Adipocyte (in vitro differentiated cells): Measurements from ENCODE around the gene ID3.

Source experiments
- DNase-seq: peaks from one replicate; pipeline ENCODE4 v3.0.0-alpha.2; 2015; ENCODE audit warnings: low read depth
- H3K27me3 ChIP-seq: replicated peaks from 2 replicates; pipeline ENCODE4 v1.7.0; 2013; ENCODE audit warnings: mild to moderate bottlenecking, low read length, moderate library complexity; ENCODE audit not compliant: control insufficient read depth, insufficient read depth
- H3K36me3 ChIP-seq: 2 replicates; pipeline ENCODE4 v1.7.0; 2013; ENCODE audit warnings: low read length, mild to moderate bottlenecking, moderate library complexity; ENCODE audit not compliant: control insufficient read depth, insufficient read depth, severe bottlenecking
- H3K4me1 ChIP-seq: 2 replicates; pipeline ENCODE4 v1.7.0; 2013; ENCODE audit warnings: mild to moderate bottlenecking, low read length, moderate library complexity; ENCODE audit not compliant: control insufficient read depth, insufficient read depth
- H3K4me3 ChIP-seq: 2 replicates; pipeline ENCODE4 v1.7.0; 2013; ENCODE audit warnings: mild to moderate bottlenecking, low read length, moderate library complexity
- H3K9ac ChIP-seq: 2 replicates; pipeline ENCODE4 v1.7.0; 2013; ENCODE audit warnings: mild to moderate bottlenecking, low read length, moderate library complexity
- H3K9me3 ChIP-seq: 2 replicates; pipeline ENCODE4 v1.7.0; 2013; ENCODE audit warnings: mild to moderate bottlenecking, low read length, moderate library complexity; ENCODE audit not compliant: control insufficient read depth

ID3 gene

DNA sequence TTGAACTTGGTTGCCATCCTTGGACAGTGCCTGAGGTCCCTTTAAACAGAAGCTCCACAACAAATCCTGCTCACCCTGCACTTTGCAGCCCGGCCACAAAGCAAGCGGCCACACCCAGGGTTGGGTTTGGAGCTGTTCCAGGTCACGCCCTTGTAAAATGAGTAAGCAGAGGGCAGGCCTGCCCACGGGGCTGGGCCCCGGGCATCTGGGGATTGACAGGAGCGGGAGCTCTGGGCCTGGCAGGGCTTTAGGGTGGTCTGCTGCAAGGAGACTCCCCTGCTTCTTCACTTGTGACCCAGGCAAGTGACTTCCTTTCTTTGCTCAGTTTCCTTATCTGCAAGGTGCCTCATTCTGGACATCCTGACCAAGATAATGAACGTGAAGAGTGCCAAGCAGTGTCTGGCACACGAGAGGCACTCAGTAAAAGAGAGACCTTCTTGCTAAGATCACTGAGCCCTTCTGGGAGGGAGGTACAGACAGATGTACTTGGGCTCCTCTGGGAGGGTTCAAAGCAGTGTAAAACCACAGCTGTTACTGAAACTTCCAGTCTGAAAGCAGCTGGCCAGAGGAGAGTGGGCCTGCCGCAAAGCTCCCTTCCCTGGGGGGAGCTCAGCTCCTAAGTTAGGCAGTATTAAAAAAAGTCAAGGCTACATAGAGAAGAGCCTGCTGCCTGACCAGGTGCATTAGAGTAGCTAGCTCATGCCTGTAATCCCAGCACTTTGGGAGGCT, 30.9 kb downstream of the ID3 start:
- Histone ChIP-seq H3K27me3 (peaks cover 11% of the 10 kb centered on the region), H3K36me3 (no peaks in the 10 kb centered on the region), H3K9ac (no peak overlapping the region), H3K4me1 (peaks cover 21% of the 10 kb centered on the region), H3K4me3 (no peak overlapping the region), H3K9me3 (no peaks in the 10 kb centered on the region)
- peak; percentile 84 for DNase-seq

DNA sequence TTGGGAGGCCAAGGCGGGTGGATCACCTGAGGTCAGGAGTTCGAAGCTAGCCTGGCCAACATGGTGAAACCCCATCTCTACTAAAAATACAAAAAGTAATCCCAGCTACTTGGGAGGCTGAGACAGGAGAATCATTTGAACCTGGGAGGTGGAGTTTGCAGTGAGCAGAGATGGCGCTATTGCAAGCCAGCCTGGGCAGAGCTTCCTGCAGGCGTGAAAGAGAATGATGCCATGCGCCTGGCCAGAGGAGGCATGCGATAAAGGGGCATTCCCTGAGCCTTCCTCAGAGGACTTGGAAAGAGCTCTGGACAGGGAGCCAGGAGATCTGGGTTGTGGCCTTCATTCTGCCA, 31.4 kb downstream of the ID3 start:
- Histone ChIP-seq H3K27me3 (peaks cover 11% of the 10 kb centered on the region), H3K36me3 (no peaks in the 10 kb centered on the region), H3K9me3 (no peaks in the 10 kb centered on the region), H3K4me3 (no peak overlapping the region), H3K4me1 (peaks cover 21% of the 10 kb centered on the region), H3K9ac (no peak overlapping the region)
- no peak for DNase-seq

DNA sequence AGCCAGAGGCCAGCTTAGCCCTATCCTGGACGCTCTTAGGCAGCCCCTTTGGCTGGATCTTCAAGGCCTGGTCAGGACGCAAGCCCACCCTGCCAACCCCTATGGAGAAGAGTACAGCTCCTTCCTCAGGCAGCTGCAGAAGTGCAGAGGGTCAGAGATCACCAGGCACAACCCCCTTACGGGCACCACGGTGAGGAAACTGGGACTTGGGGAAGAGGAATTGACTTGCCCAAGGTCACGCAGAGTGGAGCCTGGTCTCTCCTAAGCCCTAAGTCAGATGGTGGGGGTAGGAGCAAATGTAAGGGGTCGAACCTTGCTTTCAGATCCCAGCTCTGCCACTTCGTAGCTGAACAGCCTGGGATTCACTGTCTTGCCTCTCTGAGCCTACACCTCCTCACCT, 31.9 kb downstream of the ID3 start:
- Histone ChIP-seq H3K27me3 (peaks cover 11% of the 10 kb centered on the region), H3K36me3 (no peaks in the 10 kb centered on the region), H3K9me3 (no peaks in the 10 kb centered on the region), H3K4me3 (no peak overlapping the region), H3K9ac (no peak overlapping the region), H3K4me1 (peaks cover 21% of the 10 kb centered on the region)
- no peak for DNase-seq

DNA sequence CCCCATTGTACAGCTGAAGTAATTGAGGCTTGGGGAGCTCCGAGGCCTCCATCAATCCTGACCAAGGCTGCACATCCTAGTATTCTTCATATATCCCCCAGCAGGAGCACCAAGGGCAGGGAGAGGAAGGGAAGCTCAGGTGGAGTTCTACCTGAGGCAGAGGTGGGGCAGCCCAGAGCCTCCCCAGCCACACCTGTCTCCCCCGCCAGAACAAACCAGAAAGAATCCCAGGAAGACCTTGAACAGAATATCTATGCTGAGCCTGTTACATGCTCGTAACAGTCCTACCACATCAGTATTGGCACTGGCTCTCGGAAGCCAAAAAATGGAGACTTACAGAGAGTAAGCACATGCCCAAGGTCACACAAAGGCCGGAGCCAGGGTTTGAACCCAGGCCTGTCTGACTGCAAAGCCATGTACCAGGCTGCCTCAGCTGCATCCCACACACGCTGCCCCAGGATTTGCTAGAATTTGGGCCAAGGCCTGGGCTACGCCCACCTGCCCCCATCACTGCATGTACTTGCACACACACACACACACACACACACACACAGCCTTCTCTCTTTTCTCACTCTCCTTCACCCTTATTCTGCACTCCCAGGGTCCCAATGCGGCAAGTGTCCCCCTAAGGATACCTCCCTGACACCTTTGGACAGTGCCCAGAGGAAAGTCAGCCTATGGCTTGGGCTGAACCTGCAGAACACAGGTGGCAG, 32.8 kb downstream of the ID3 start:
- no peak overlapping the region for H3K9ac ChIP-seq
- H3K9me3 ChIP-seq: no peaks in the 10 kb centered on the region
- no peak for DNase-seq
- H3K36me3 ChIP-seq: no peaks in the 10 kb centered on the region
- peaks cover 18% of the 10 kb centered on the region for H3K4me1 ChIP-seq
- H3K4me3 ChIP-seq: no peak overlapping the region
- peaks cover 11% of the 10 kb centered on the region for H3K27me3 ChIP-seq

DNA sequence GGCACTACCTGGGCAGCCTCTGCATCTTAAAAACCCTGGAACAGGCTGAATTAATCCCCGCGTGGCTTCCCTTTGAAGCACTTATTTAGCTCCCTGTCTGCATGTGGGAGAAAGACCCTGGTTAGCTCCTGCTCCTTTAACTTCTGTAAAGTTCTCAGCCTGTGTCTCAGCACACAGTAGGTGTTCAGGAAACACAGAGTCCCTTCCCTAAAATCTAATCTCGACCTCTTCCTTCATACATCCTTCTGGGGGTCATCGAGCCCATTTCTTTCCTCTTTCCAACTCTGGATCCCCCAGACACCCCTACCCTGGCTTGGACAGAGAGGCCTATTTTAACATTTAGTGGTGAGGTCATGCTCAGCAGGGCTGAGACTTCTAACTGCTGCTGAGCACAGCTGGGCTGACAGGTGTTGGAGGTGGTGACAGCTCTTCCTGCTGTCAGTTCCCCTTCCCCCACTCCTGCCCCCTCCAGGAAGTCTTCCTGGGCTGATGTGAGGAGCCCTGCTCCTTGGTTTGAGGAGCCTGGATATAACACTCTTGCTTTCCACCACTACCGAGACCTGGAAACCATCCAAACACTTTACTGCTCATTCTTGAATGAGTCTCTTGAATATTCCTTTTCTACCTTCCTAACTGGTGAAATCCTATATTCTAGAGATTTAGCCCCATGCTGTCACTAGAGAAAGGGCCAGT, 33.6 kb downstream of the ID3 start:
- H3K9me3 ChIP-seq: no peaks in the 10 kb centered on the region

DNA sequence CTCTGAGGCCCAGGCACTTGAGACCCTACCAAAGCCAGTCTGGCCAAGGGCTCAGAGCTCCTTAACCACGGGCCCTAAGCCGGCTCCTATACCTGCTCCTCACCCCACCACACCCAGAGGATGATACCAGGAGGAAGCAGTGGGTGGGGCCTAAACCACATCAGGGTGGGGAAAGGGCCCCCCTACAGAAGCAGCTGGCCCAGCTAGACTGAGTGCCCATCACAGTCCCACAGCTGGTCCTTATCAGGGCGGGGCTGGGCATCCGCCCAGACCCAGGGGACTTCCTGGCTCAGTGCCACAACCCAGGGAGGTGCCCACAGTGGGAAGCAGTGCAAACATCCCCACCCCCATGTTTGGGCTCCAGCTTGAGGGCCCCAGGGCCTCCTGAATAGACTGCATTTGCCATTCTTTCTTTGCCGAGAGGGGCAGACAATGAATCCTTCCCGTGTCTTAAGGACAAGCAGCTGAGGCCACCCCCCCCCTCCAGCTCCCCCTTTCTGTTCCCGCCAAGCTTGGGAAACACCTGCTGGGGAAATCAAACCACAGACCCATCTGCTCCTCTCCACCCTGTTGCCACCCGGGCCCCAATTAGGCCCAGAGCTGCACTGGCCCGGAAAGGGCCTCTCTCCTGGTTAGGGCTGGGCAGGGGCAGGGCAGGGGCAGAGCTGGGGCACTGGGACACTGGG, 34.4 kb downstream of the ID3 start:
- Histone ChIP-seq H3K4me1 (peaks cover 9% of the 10 kb centered on the region), H3K9ac (no peak overlapping the region), H3K36me3 (no peaks in the 10 kb centered on the region), H3K27me3 (peaks cover 3% of the 10 kb centered on the region), H3K9me3 (no peaks in the 10 kb centered on the region), H3K4me3 (no peak overlapping the region)
- no peak for DNase-seq

More for the DNA sequence above, 33.6 kb downstream of the ID3 start:
- Histone ChIP-seq H3K36me3 (no peaks in the 10 kb centered on the region), H3K4me1 (peaks cover 12% of the 10 kb centered on the region), H3K27me3 (peaks cover 11% of the 10 kb centered on the region), H3K9ac (no peak overlapping the region), H3K4me3 (no peak overlapping the region)
- DNase-seq: no peak

DNA sequence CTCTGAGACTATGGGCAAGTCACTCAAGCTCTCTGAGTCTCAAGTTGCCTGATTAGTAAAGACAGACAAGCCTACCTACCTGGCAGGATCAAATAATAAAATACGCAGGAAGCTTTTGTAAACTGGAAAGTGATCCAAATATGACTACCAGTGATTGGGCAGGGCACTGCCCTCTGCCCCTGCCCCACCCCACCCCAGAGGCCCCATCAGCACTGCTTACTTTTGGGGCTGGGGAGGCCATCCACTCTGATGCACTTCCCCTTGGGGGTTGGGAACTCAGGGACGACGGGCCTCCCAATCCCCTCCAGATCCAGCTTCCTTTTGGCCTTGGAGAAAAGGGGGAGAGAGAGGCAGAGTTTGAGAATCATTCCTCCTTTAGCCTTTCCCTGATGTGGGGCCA, 35.1 kb downstream of the ID3 start:
- Histone ChIP-seq H3K4me1 (peaks cover 9% of the 10 kb centered on the region), H3K36me3 (no peaks in the 10 kb centered on the region), H3K9me3 (no peaks in the 10 kb centered on the region), H3K27me3 (no peaks in the 10 kb centered on the region), H3K4me3 (no peak overlapping the region), H3K9ac (no peak overlapping the region)
- DNase-seq: no peak

DNA sequence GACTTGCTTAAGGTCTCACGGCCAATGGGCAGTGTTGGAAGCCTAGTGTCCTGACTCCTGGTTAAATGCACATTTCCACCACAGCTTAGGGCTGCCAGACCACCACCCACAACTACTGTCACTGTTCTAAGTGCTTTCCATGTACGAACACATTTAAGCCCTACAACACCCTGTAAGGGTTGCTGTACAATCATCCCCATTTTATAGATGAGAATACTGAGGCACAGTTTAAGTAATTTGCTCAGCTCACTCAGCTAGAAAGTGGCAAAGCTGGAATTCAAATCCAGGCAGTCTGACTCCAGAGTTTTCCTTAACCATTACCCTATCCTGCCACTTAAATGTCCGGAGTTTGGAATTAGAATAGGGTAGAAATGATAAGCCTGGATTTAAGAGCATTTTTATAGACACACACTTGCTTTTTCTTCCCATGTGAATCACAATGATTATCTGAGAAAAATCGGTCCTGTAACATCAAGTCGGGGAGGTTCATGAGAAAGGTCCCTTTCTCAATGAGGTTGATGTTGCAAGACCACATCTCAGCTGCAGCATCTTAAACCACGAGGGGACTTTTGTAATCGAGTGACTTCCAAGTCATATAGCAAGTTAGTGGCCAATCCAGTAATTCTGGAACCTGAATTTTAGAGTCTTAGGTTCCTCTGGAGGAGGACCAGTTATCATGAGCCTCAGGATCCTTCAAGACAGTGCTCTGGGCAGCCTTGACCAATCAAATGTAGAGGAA, 36.9 kb downstream of the ID3 start:
- Histone ChIP-seq H3K9ac (no peak overlapping the region), H3K27me3 (no peaks in the 10 kb centered on the region), H3K36me3 (no peaks in the 10 kb centered on the region), H3K4me3 (no peak overlapping the region), H3K4me1 (no peaks in the 10 kb centered on the region), H3K9me3 (no peaks in the 10 kb centered on the region)
- no peak for DNase-seq

DNA sequence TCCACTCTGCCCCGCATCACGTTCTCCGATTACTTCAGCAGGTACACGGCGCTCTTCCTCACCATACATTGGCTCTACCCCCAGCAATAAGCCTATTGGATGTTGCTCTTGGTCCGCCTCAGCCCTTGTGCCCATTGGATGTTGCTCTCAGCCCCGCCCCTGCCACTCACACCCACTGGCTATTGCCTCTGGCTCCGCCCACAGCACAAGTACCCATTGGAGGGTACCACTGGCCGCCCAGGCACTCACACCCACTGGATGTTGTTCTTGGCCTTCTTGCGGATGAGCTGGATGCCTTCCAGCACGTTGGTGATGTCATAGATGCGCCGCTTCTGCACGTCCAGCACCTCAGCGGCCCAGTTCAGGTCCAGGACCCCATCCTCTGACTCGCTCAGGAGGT, 37.7 kb downstream of the ID3 start:
- Histone ChIP-seq H3K4me3 (no peak overlapping the region), H3K27me3 (no peaks in the 10 kb centered on the region)
- no peak for DNase-seq

DNA sequence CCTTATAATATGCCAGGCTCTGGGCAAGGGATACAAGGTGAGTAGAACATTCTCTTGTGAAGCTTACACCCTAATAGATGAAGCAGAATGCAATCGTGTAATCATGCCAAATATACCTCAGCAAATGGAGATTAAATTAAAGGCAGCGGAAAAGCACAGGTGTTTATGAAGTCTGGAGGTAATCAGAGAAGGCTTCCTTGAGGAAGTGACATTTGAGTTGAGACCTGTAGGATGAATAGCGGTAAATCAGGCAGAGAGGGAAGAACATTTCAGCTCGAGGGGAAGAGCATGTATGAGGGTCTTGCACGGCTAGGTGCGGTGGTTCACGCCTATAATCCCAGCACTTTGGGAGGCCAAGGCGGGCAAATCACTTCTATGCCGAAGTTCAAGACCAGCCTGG, 41.7 kb downstream of the ID3 start:
- Histone ChIP-seq H3K4me1 (no peaks in the 10 kb centered on the region), H3K9ac (no peak overlapping the region), H3K4me3 (no peak overlapping the region), H3K27me3 (no peaks in the 10 kb centered on the region), H3K9me3 (no peaks in the 10 kb centered on the region), H3K36me3 (no peaks in the 10 kb centered on the region)
- DNase-seq: no peak

More for the DNA sequence above, 37.7 kb downstream of the ID3 start:
- H3K36me3 ChIP-seq: no peaks in the 10 kb centered on the region
- H3K4me1 ChIP-seq: no peaks in the 10 kb centered on the region
- no peaks in the 10 kb centered on the region for H3K9me3 ChIP-seq
- H3K9ac ChIP-seq: no peak overlapping the region
